ENCODE results near the gene LPIN1.

GRCh38 chr2:11876436-11876835 lies 130.0 kb downstream of the LPIN1 start:
- TF ChIP-seq CTCF (IDR thresholded peaks at IDR 0.05) (no peak), POLR2A (IDR thresholded peaks at IDR 0.05) (no peak)
